CD8-positive, alpha-beta memory T cell (primary cell): ENCODE results near the gene TMEM250. TPM values are rescaled to one million over a fixed set of nuclear protein-coding genes. Genes with fewer than 3 reads are reported as not detected.
A peak's percentile ranks its signal among the peaks of the same experiment; 100 is the strongest.

Experiments
- CTCF ChIA-PET: fragments of 350-600 bp; sonication (Branson Sonifier 250); formaldehyde crosslinking; loops from one replicate; lab custom pipeline; 2021; ENCODE audit warnings: antibody characterized with exemption; lab: Charles Lee
- POLR2A ChIA-PET: fragments of 350-600 bp; sonication (Branson Sonifier 250); formaldehyde crosslinking; loops from one replicate; lab custom pipeline; 2021; ENCODE audit warnings: antibody characterized with exemption; lab: Charles Lee
- DNase-seq, 5 donors: peaks; one replicate each; pipeline versions ENCODE4 v3.0.0 to v3.0.0-alpha.2; 2020 to 2022; ENCODE audit warnings: mixed read lengths in 1 of 5
- H3K27ac ChIP-seq: one replicate; pipeline ENCODE4 v1.7.0; 2013; ENCODE audit warnings: low read depth, mild to moderate bottlenecking, low read length, moderate library complexity
- H3K27me3 ChIP-seq: 2 replicates; pipeline ENCODE4 v1.7.0; 2013; ENCODE audit warnings: low read length, mild to moderate bottlenecking; ENCODE audit not compliant: insufficient read depth, poor library complexity, severe bottlenecking
- H3K36me3 ChIP-seq: 2 replicates; pipeline ENCODE4 v1.7.0; 2013; ENCODE audit warnings: mild to moderate bottlenecking, low read length, moderate library complexity; ENCODE audit not compliant: insufficient read depth
- H3K4me1 ChIP-seq: 2 replicates; pipeline ENCODE4 v1.7.0; 2013; ENCODE audit warnings: mild to moderate bottlenecking, low read length, moderate library complexity; ENCODE audit not compliant: insufficient read depth
- H3K4me3 ChIP-seq: 2 replicates; pipeline ENCODE4 v1.7.0; 2013; ENCODE audit warnings: mild to moderate bottlenecking, low read length
- H3K9me3 ChIP-seq: 2 replicates; pipeline ENCODE4 v1.7.0; 2013; ENCODE audit warnings: mild to moderate bottlenecking, low read length
- H3K27ac Mint-ChIP-seq, 8 donors: one replicate each; pipeline ENCODE4 v1.8.0; 2020 to 2021; ENCODE audit warnings: mixed read lengths in 8 of 8, mild to moderate bottlenecking in 6 of 8, inconsistent platforms in 3 of 8, moderate library complexity in 3 of 8
- H3K27me3 Mint-ChIP-seq, 2 donors: one replicate each; pipeline ENCODE4 v1.8.0; 2020 to 2021; ENCODE audit warnings: mixed read lengths in 2 of 2, mild to moderate bottlenecking in 1 of 2, moderate library complexity in 1 of 2
- H3K36me3 Mint-ChIP-seq, 3 donors: one replicate each; pipeline ENCODE4 v1.8.0; 2020 to 2021; ENCODE audit warnings: mixed read lengths in 3 of 3, inconsistent platforms in 1 of 3, mild to moderate bottlenecking in 1 of 3
- H3K4me1 Mint-ChIP-seq, 3 donors: one replicate each; pipeline ENCODE4 v1.8.0; 2020 to 2021; ENCODE audit warnings: mixed read lengths in 3 of 3, inconsistent platforms in 1 of 3, mild to moderate bottlenecking in 1 of 3
- H3K4me3 Mint-ChIP-seq, 7 donors: one replicate each; pipeline ENCODE4 v1.8.0; 2020 to 2021; ENCODE audit warnings: mixed read lengths in 7 of 7, mild to moderate bottlenecking in 6 of 7, moderate library complexity in 4 of 7, inconsistent platforms in 2 of 7
- H3K9me3 Mint-ChIP-seq, 5 donors: one replicate each; pipeline ENCODE4 v1.8.0; 2020 to 2022; ENCODE audit warnings: mixed read lengths in 5 of 5, mild to moderate bottlenecking in 3 of 5, moderate library complexity in 2 of 5, inconsistent platforms in 1 of 5
- polyA plus RNA-seq: library from polyadenylated mRNA; unstranded; fragments of 300-500 nt; fragmentation: Illumina TruSeq; gene quantifications from one replicate; pipeline ENCODE4 v1.2.3, GENCODE V29; 2021
- total RNA-seq, 2 experiments: library from RNA; stranded (reverse); gene quantifications; one replicate each; pipeline ENCODE4 v1.2.3, GENCODE V29; 2021

Gene TMEM250
- total and polyA plus RNA-seq, 3 experiments from 2014 or later, result 46.4 to 74.9 (median 50.2) TPM

- H3K4me1 Mint-ChIP-seq, result peaks cover 0 to 10% (median 4%) of the 10 kb centered on the region in 3 donors
- Histone ChIP-seq H3K4me3 (no peak overlapping the region), H3K27ac (no peak overlapping the region), H3K9me3 (no peaks in the 10 kb centered on the region), H3K27me3 (peaks cover 4% of the 10 kb centered on the region), H3K4me1 (no peaks in the 10 kb centered on the region), H3K36me3 (no peaks in the 10 kb centered on the region)
- H3K9me3 Mint-ChIP-seq, result no peaks in the 10 kb centered on the region
- DNase-seq, result no peak
- CTCF ChIA-PET, result no interaction called here
- H3K27ac Mint-ChIP-seq, result no peak overlapping the region
- H3K4me3 Mint-ChIP-seq, result no peak overlapping the region
- peaks cover 21% of the 10 kb centered on the region in 2 donors for H3K27me3 Mint-ChIP-seq
- POLR2A ChIA-PET, result no interaction called here
- peaks cover 0 to 3% (median 0%) of the 10 kb centered on the region in 3 donors for H3K36me3 Mint-ChIP-seq
Observed at GRCh38 chr9:136137321-136138265, 18.9 kb upstream of the TMEM250 start.

- H3K36me3 ChIP-seq, result no peaks in the 10 kb centered on the region
- no peak for DNase-seq
- Mint-ChIP-seq H3K27me3 (peaks cover 23 to 27% of the 10 kb centered on the region in 2 donors), H3K27ac (no peak overlapping the region), H3K4me1 (peaks cover 0 to 13% (median 4%) of the 10 kb centered on the region in 3 donors), H3K36me3 (peaks cover 0 to 3% (median 0%) of the 10 kb centered on the region in 3 donors), H3K4me3 (no peak overlapping the region), H3K9me3 (no peaks in the 10 kb centered on the region)
- H3K4me3 ChIP-seq, result no peak overlapping the region
- no peak overlapping the region for H3K27ac ChIP-seq
- peaks cover 4% of the 10 kb centered on the region for H3K27me3 ChIP-seq
- CTCF ChIA-PET, result no interaction called here
- no peaks in the 10 kb centered on the region for H3K4me1 ChIP-seq
- no peaks in the 10 kb centered on the region for H3K9me3 ChIP-seq
- POLR2A ChIA-PET, result no interaction called here
Observed at GRCh38 chr9:136136127-136136925, 17.7 kb upstream of the TMEM250 start.

- H3K27me3 Mint-ChIP-seq, result peaks cover 23 to 27% of the 10 kb centered on the region in 2 donors
Observed at GRCh38 chr9:136135326-136136126, 16.9 kb upstream of the TMEM250 start.

GRCh38 chr9:136133959-136134484 is 15.3 kb upstream of the TMEM250 start:
- Histone ChIP-seq H3K27me3 (peaks cover 7% of the 10 kb centered on the region), H3K4me1 (no peaks in the 10 kb centered on the region), H3K36me3 (no peaks in the 10 kb centered on the region), H3K4me3 (no peak overlapping the region), H3K9me3 (no peaks in the 10 kb centered on the region), H3K27ac (no peak overlapping the region)
- DNase-seq, result no peak
- POLR2A ChIA-PET, result no interaction called here
- Mint-ChIP-seq H3K27ac (no peak overlapping the region), H3K27me3 (peaks cover 26 to 39% of the 10 kb centered on the region in 2 donors), H3K9me3 (no peaks in the 10 kb centered on the region), H3K36me3 (peaks cover 0 to 3% (median 0%) of the 10 kb centered on the region in 3 donors), H3K4me1 (peaks cover 0 to 13% (median 4%) of the 10 kb centered on the region in 3 donors), H3K4me3 (peak overlapping the region in 6 of 7 donors; percentile 47 to 83 (median 60))
- CTCF ChIA-PET, result no interaction called here

More at GRCh38 chr9:136135326-136136126, 16.9 kb upstream of the TMEM250 start:
- no peaks in the 10 kb centered on the region for H3K9me3 ChIP-seq
- Mint-ChIP-seq H3K36me3 (peaks cover 0 to 3% (median 0%) of the 10 kb centered on the region in 3 donors), H3K4me1 (peaks cover 0 to 13% (median 4%) of the 10 kb centered on the region in 3 donors), H3K9me3 (no peaks in the 10 kb centered on the region), H3K4me3 (no peak overlapping the region), H3K27ac (no peak overlapping the region)
- no peak overlapping the region for H3K27ac ChIP-seq
- H3K36me3 ChIP-seq, result no peaks in the 10 kb centered on the region
- H3K27me3 ChIP-seq, result peaks cover 7% of the 10 kb centered on the region
- H3K4me3 ChIP-seq, result no peak overlapping the region
- DNase-seq, result no peak
- CTCF ChIA-PET, result no interaction called here
- POLR2A ChIA-PET, result interaction anchor here (0.7 kb wide), 1 partner anchor 134 kb away, joined by 3 read pairs; no protein-coding TSS in a partner anchor
- H3K4me1 ChIP-seq, result no peaks in the 10 kb centered on the region

- DNase-seq, result peak in 1 of 5 donors; percentile 23
- Mint-ChIP-seq H3K4me1 (peaks cover 0 to 13% (median 4%) of the 10 kb centered on the region in 3 donors), H3K9me3 (no peaks in the 10 kb centered on the region), H3K27ac (no peak overlapping the region), H3K36me3 (peaks cover 0 to 3% (median 0%) of the 10 kb centered on the region in 3 donors), H3K4me3 (peak overlapping the region in 6 of 7 donors; percentile 47 to 64 (median 55)), H3K27me3 (peaks cover 26 to 39% of the 10 kb centered on the region in 2 donors)
- Histone ChIP-seq H3K4me3 (no peak overlapping the region), H3K4me1 (no peaks in the 10 kb centered on the region), H3K27me3 (peaks cover 7% of the 10 kb centered on the region), H3K9me3 (no peaks in the 10 kb centered on the region), H3K36me3 (no peaks in the 10 kb centered on the region), H3K27ac (no peak overlapping the region)
- ChIA-PET CTCF (no interaction called here), POLR2A (no interaction called here)
Observed at GRCh38 chr9:136133191-136133958, 14.7 kb upstream of the TMEM250 start.

GRCh38 chr9:136132512-136133050 is 13.9 kb upstream of the TMEM250 start:
- Histone ChIP-seq H3K4me1 (no peaks in the 10 kb centered on the region), H3K4me3 (no peak overlapping the region), H3K27ac (no peak overlapping the region), H3K9me3 (no peaks in the 10 kb centered on the region), H3K27me3 (peaks cover 7% of the 10 kb centered on the region), H3K36me3 (no peaks in the 10 kb centered on the region)
- CTCF ChIA-PET, result no interaction called here
- no peak overlapping the region for H3K27ac Mint-ChIP-seq
- POLR2A ChIA-PET, result no interaction called here
- no peaks in the 10 kb centered on the region for H3K9me3 Mint-ChIP-seq
- peaks cover 26 to 41% of the 10 kb centered on the region in 2 donors for H3K27me3 Mint-ChIP-seq
- H3K36me3 Mint-ChIP-seq, result peaks cover 0 to 3% (median 0%) of the 10 kb centered on the region in 3 donors
- H3K4me3 Mint-ChIP-seq, result no peak overlapping the region
- DNase-seq, result no peak
- H3K4me1 Mint-ChIP-seq, result peaks cover 0 to 13% (median 4%) of the 10 kb centered on the region in 3 donors
